Astrocyte (in vitro differentiated cells and primary cell): ENCODE results near the gene RAD51B. TPM values are rescaled to one million over a fixed set of nuclear protein-coding genes. Genes with fewer than 3 reads are reported as not detected.
A peak's percentile ranks its signal among the peaks of the same experiment; 100 is the strongest.

Experiments
- DNase-seq: peaks from one replicate; pipeline ENCODE4 v3.0.0-alpha.2; 2010; ENCODE audit warnings: low read depth
- FAIRE-seq: peaks from 2 replicates; lab custom pipeline; 2011; peaks lifted over from hg19 to GRCh38; lab: Jason Lieb, UNC
- H2AFZ ChIP-seq: 2 replicates; pipeline ENCODE4 v1.6.0; 2012; ENCODE audit warnings: low read depth, low read length, inconsistent platforms
- H3K27ac ChIP-seq: 2 replicates; pipeline ENCODE4 v1.5.1; 2011; ENCODE audit warnings: low read depth, low read length, inconsistent platforms
- H3K27me3 ChIP-seq: 2 replicates; pipeline ENCODE4 v1.6.0; 2011; ENCODE audit warnings: low read length, inconsistent platforms; ENCODE audit not compliant: insufficient read depth
- H3K36me3 ChIP-seq: 2 replicates; pipeline ENCODE4 v1.5.1; 2011; ENCODE audit warnings: low read length, inconsistent platforms; ENCODE audit not compliant: insufficient read depth
- H3K4me1 ChIP-seq: 2 replicates; pipeline ENCODE4 v1.5.1; 2011; ENCODE audit warnings: low read length, inconsistent platforms; ENCODE audit not compliant: insufficient read depth
- H3K4me2 ChIP-seq: 2 replicates; pipeline ENCODE4 v1.6.0; 2012; ENCODE audit warnings: low read length, inconsistent platforms
- H3K4me3 ChIP-seq: 2 replicates; pipeline ENCODE4 v1.5.1; 2011; ENCODE audit warnings: low read depth, mild to moderate bottlenecking, low read length, inconsistent platforms; ENCODE audit not compliant: insufficient read depth
- H3K79me2 ChIP-seq: 2 replicates; pipeline ENCODE4 v1.6.0; 2012; ENCODE audit warnings: mild to moderate bottlenecking, low read length, inconsistent platforms; ENCODE audit not compliant: insufficient read depth
- H3K9ac ChIP-seq: 2 replicates; pipeline ENCODE4 v1.6.0; 2012; ENCODE audit warnings: mild to moderate bottlenecking, low read length, inconsistent platforms
- H3K9me3 ChIP-seq: 2 replicates; pipeline ENCODE4 v1.5.1; 2012; ENCODE audit warnings: low read depth, mild to moderate bottlenecking, low read length, inconsistent platforms; ENCODE audit not compliant: insufficient read depth
- H4K20me1 ChIP-seq: 2 replicates; pipeline ENCODE4 v1.6.0; 2012; ENCODE audit warnings: low read length, inconsistent platforms; ENCODE audit not compliant: insufficient read depth
- H3K27ac Mint-ChIP-seq: one replicate; pipeline ENCODE4 v1.8.0; 2021; ENCODE audit warnings: mild to moderate bottlenecking, mixed read lengths; ENCODE audit not compliant: unreplicated experiment
- H3K27me3 Mint-ChIP-seq: one replicate; pipeline ENCODE4 v1.8.0; 2021; ENCODE audit warnings: low read depth, mixed read lengths; ENCODE audit not compliant: unreplicated experiment
- H3K36me3 Mint-ChIP-seq: one replicate; pipeline ENCODE4 v1.8.0; 2021; ENCODE audit warnings: low read depth, mixed read lengths; ENCODE audit not compliant: unreplicated experiment
- H3K4me1 Mint-ChIP-seq: one replicate; pipeline ENCODE4 v1.8.0; 2021; ENCODE audit warnings: low read depth, mixed read lengths; ENCODE audit not compliant: unreplicated experiment
- H3K4me3 Mint-ChIP-seq: one replicate; pipeline ENCODE4 v1.8.0; 2021; ENCODE audit warnings: mild to moderate bottlenecking, moderate library complexity, mixed read lengths; ENCODE audit not compliant: unreplicated experiment
- H3K9me3 Mint-ChIP-seq: one replicate; pipeline ENCODE4 v1.8.0; 2021; ENCODE audit warnings: mild to moderate bottlenecking, mixed read lengths; ENCODE audit not compliant: unreplicated experiment
- EZH2 ChIP-seq: IDR thresholded peaks from 2 replicates; pipeline ENCODE4 v1.6.1; 2012; ENCODE audit warnings: mild to moderate bottlenecking, low read length, inconsistent platforms; ENCODE audit not compliant: insufficient read depth
- total RNA-seq: library from RNA; stranded (reverse); gene quantifications from 2 replicates; pipeline ENCODE4 v1.2.1, GENCODE V29; 2021
- TF ChIP-seq, protein P1 (sequence below): IDR thresholded peaks from 2 replicates; pipeline ENCODE4 v1.5.1; 2011; ENCODE audit warnings: low read depth, mild to moderate bottlenecking, inconsistent platforms, low read length, moderate library complexity; ENCODE audit not compliant: insufficient read depth

RAD51B gene
- total RNA-seq, 1 donor from 2014 or later = 10.8 TPM

DNA sequence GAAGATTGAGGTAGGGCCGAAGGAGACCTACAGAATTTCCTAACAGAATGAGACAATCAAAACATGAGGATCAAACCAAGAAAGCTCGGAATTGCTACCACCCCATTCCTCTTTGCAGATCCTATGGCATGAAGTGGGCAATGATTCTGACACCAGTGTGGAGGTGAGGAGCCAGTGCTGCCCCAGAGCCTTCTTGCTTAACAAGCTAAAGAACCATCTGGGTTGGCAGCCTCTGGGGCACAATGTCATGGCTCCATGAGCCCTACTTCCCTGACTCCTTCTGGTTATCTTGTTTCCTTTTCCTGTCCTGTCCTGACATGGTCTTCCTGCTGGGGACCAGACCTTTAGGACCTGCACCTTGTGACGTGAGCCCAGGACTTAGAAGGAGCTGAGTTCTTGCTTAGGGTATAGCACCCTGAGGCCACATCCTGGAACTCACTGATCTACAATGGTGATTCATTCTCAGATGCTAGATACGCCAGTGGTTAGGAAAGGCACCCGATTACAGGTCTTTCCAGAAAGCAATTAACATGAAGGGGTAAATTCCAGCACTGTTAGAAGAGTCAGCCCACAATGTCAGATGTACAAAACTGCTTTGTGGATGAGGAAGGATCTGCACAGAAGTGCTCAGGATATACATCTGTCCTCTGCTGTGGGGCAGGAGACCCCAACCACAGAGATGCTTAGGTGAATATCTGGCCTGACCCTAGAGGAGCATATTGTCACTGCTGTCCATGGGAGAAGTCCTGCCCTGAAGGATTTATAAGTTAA, 649.0 kb downstream of the RAD51B start:
- Mint-ChIP-seq H3K4me3 (no peak overlapping the region), H3K36me3 (no peaks in the 10 kb centered on the region), H3K9me3 (no peaks in the 10 kb centered on the region), H3K4me1 (peaks cover 37% of the 10 kb centered on the region), H3K27me3 (no peaks in the 10 kb centered on the region), H3K27ac (no peak overlapping the region)
- no peak overlapping the region for H2AFZ ChIP-seq
- H3K9ac ChIP-seq = no peak overlapping the region
- H3K27ac ChIP-seq = peak overlapping the region; percentile 22
- H3K36me3 ChIP-seq = no peaks in the 10 kb centered on the region
- H3K9me3 ChIP-seq = no peaks in the 10 kb centered on the region
- peaks cover 31% of the 10 kb centered on the region for H3K4me1 ChIP-seq
- no peaks in the 10 kb centered on the region for H3K79me2 ChIP-seq
- H3K4me2 ChIP-seq = peak overlapping the region; percentile 24
- no peaks in the 10 kb centered on the region for H3K27me3 ChIP-seq
- FAIRE-seq (peak; percentile 32), DNase-seq (peak; percentile 96)
- no peaks in the 10 kb centered on the region for H4K20me1 ChIP-seq
- no peak for TF ChIP-seq EZH2
- TF ChIP-seq, protein P1, sequence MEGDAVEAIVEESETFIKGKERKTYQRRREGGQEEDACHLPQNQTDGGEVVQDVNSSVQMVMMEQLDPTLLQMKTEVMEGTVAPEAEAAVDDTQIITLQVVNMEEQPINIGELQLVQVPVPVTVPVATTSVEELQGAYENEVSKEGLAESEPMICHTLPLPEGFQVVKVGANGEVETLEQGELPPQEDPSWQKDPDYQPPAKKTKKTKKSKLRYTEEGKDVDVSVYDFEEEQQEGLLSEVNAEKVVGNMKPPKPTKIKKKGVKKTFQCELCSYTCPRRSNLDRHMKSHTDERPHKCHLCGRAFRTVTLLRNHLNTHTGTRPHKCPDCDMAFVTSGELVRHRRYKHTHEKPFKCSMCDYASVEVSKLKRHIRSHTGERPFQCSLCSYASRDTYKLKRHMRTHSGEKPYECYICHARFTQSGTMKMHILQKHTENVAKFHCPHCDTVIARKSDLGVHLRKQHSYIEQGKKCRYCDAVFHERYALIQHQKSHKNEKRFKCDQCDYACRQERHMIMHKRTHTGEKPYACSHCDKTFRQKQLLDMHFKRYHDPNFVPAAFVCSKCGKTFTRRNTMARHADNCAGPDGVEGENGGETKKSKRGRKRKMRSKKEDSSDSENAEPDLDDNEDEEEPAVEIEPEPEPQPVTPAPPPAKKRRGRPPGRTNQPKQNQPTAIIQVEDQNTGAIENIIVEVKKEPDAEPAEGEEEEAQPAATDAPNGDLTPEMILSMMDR = no peak
- no peak overlapping the region for H3K4me3 ChIP-seq

DNA sequence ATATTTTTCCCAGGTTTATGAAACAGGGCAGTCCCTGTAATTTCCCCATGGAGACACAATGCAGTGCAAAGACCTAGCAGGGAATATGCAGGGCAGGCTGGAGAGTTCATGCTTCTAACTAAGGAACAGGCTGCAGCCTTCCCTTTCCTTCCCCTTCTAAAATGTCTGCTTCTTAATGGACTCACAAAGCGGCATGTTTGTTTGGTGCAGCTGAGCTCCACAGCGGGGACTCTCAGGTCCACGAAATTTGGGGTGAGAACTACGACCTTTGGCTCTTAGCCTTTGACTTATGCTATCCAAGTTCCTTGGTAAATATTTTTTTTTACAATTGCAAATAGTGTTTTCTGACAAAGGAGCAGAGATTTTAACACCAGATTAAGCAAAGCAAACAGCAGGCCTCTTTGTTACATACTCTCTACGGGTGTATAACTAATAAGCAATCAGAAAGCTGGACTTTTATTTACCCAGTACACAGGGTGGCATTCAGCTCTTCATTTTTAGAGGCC, 649.7 kb downstream of the RAD51B start:
- peak overlapping the region; percentile 22 for H3K27ac ChIP-seq
- no peaks in the 10 kb centered on the region for H3K9me3 Mint-ChIP-seq
- FAIRE-seq (no peak), DNase-seq (no peak)
- H3K4me1 ChIP-seq = peaks cover 31% of the 10 kb centered on the region
- TF ChIP-seq, protein P1 = no peak
- no peak for TF ChIP-seq EZH2
- no peaks in the 10 kb centered on the region for H3K9me3 ChIP-seq
- no peak overlapping the region for H3K4me3 Mint-ChIP-seq
- H3K27me3 Mint-ChIP-seq = no peaks in the 10 kb centered on the region
- H3K36me3 Mint-ChIP-seq = no peaks in the 10 kb centered on the region
- no peak overlapping the region for H3K4me3 ChIP-seq
- peak overlapping the region; percentile 24 for H3K4me2 ChIP-seq
- H3K27me3 ChIP-seq = no peaks in the 10 kb centered on the region
- H2AFZ ChIP-seq = no peak overlapping the region
- H3K36me3 ChIP-seq = no peaks in the 10 kb centered on the region
- H3K79me2 ChIP-seq = no peaks in the 10 kb centered on the region
- H3K9ac ChIP-seq = no peak overlapping the region
- H4K20me1 ChIP-seq = no peaks in the 10 kb centered on the region
- peaks cover 37% of the 10 kb centered on the region for H3K4me1 Mint-ChIP-seq
- H3K27ac Mint-ChIP-seq = no peak overlapping the region

DNA sequence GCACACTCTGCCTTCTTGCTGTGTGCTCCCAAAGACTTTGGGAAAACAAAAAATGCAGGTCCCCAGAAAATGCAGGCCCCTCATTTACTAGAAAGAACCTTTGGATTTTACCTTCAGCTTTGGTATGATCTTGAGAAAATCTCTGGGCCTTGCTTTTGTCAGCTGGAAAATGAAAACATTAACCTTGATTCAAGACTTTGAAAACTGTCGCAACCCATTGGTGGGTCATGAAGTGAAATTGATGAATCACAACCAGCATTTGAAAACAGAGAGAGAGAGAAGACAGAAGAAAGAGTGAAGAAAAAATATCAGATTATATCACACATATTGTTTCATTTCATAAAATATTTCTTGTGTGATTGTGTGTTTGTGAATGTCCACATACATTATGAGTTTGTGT, 650.8 kb downstream of the RAD51B start:
- Mint-ChIP-seq H3K27ac (no peak overlapping the region), H3K36me3 (no peaks in the 10 kb centered on the region), H3K4me1 (peaks cover 30% of the 10 kb centered on the region), H3K27me3 (no peaks in the 10 kb centered on the region), H3K4me3 (no peak overlapping the region), H3K9me3 (no peaks in the 10 kb centered on the region)
- Histone ChIP-seq H3K4me3 (no peak overlapping the region), H2AFZ (no peak overlapping the region), H4K20me1 (no peaks in the 10 kb centered on the region), H3K9me3 (no peaks in the 10 kb centered on the region), H3K79me2 (no peaks in the 10 kb centered on the region), H3K4me2 (no peak overlapping the region), H3K4me1 (peaks cover 20% of the 10 kb centered on the region), H3K27ac (no peak overlapping the region), H3K9ac (no peak overlapping the region), H3K36me3 (no peaks in the 10 kb centered on the region), H3K27me3 (no peaks in the 10 kb centered on the region)
- DNase-seq = no peak
- no peak for FAIRE-seq
- TF ChIP-seq, protein P1 = no peak
- no peak for TF ChIP-seq EZH2
